MCF 10A (cell line): ENCODE measurements around the gene TBC1D22B. TPM values are rescaled to one million over a fixed set of nuclear protein-coding genes. Genes with fewer than 3 reads are reported as not detected.

Experiments
- BruUV-seq: library from RNA; stranded (reverse); fragments of 400-500 nt; replicated peaks from 2 replicates; lab custom pipeline; 2021; lab: Mats Ljungman, UMichigan
- CTCF ChIA-PET: fragments of 300-600 bp; sonication (Branson Sonifier 250); formaldehyde crosslinking; extraction: SDS; loops from one replicate; lab custom pipeline; 2021; ENCODE audit warnings: antibody characterized with exemption, inconsistent platforms; lab: Yijun Ruan, JAX
- POLR2A ChIA-PET: fragments of 300-600, 350-650 bp; sonication (Branson Sonifier 250); formaldehyde crosslinking; extraction: SDS; loops from one replicate; lab custom pipeline; 2020; ENCODE audit warnings: antibody characterized with exemption, inconsistent platforms; lab: Yijun Ruan, JAX
- DNase-seq: peaks from one replicate; pipeline ENCODE4 v3.0.0-alpha.2; 2018; ENCODE audit not compliant: unreplicated experiment
- H3K27ac Mint-ChIP-seq: one replicate; pipeline ENCODE4 v1.8.0; 2022; ENCODE audit warnings: mild to moderate bottlenecking, low read depth, mixed read lengths; ENCODE audit not compliant: unreplicated experiment
- H3K27me3 Mint-ChIP-seq: one replicate; pipeline ENCODE4 v1.8.0; 2022; ENCODE audit warnings: mixed read lengths; ENCODE audit not compliant: insufficient read depth, unreplicated experiment
- H3K36me3 Mint-ChIP-seq: one replicate; pipeline ENCODE4 v1.8.0; 2022; ENCODE audit warnings: mild to moderate bottlenecking, moderate library complexity, mixed read lengths; ENCODE audit not compliant: insufficient read depth, unreplicated experiment
- H3K4me1 Mint-ChIP-seq: one replicate; pipeline ENCODE4 v1.8.0; 2022; ENCODE audit warnings: mixed read lengths; ENCODE audit not compliant: insufficient read depth, unreplicated experiment
- H3K4me3 Mint-ChIP-seq: one replicate; pipeline ENCODE4 v1.8.0; 2022; ENCODE audit warnings: mild to moderate bottlenecking, moderate library complexity, mixed read lengths; ENCODE audit not compliant: unreplicated experiment
- H3K9me3 Mint-ChIP-seq: one replicate; pipeline ENCODE4 v1.8.0; 2022; ENCODE audit warnings: mixed read lengths; ENCODE audit not compliant: unreplicated experiment
- intact Hi-C: fragments of 100-400 bp; cut with micrococcal nuclease; formaldehyde crosslinking; loops from 2 replicates; pipeline ENCODE4 v1.14.1; 2022
- total RNA-seq: library from RNA; stranded (reverse); gene quantifications from 2 replicates; pipeline ENCODE4 v1.2.3, GENCODE V29; 2022
- TF ChIP-seq, protein P1 (sequence below): fragments of 200-600 bp; IDR thresholded peaks from one replicate; pipeline ENCODE4 v1.8.0; 2022; ENCODE audit warnings: antibody characterized with exemption, mild to moderate bottlenecking; ENCODE audit not compliant: unreplicated experiment

TBC1D22B gene
- total RNA-seq, 1 experiment from 2014 or later = 12.9 TPM

DNA sequence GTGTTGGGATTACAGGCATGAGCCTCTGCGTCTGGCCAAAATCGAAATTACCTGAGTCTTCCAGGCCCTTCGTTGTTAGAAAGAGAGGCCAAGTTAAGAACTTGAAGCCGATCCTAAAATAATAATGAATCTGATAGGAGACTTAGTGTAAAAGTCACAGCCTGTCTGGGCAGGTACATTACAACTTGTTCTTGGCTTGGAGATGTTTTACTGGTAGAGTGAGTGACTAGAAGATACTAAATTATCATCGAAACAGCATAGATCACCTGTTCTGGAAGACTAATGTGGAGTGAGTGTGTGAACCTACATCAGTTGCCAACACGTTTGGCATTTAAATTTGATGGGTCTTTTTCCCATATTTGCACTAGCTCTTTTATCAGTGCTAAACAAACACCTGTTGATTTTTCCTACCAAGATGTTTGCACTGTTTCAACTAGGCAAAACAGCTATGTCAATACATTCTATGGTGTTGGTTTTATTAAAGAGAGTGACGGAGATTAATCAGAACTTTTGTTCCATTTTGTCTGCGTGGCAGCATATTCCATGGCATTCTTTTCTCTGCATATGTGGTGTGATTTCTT lies 5.0 kb downstream of the TBC1D22B start:
- intact Hi-C loops = no loop called here
- Mint-ChIP-seq H3K4me3 (no peak overlapping the region), H3K36me3 (peaks cover 27% of the 10 kb centered on the region), H3K27ac (no peak overlapping the region), H3K27me3 (no peaks in the 10 kb centered on the region), H3K9me3 (no peaks in the 10 kb centered on the region), H3K4me1 (peaks cover 30% of the 10 kb centered on the region)
- DNase-seq = no peak
- no TSS peak for BruUV-seq
- ChIA-PET POLR2A (interaction anchor here (0.9 kb wide), 1 partner anchor 35 kb away, joined by 3 read pairs; no protein-coding TSS in a partner anchor), CTCF (no interaction called here)
- TF ChIP-seq, protein P1, sequence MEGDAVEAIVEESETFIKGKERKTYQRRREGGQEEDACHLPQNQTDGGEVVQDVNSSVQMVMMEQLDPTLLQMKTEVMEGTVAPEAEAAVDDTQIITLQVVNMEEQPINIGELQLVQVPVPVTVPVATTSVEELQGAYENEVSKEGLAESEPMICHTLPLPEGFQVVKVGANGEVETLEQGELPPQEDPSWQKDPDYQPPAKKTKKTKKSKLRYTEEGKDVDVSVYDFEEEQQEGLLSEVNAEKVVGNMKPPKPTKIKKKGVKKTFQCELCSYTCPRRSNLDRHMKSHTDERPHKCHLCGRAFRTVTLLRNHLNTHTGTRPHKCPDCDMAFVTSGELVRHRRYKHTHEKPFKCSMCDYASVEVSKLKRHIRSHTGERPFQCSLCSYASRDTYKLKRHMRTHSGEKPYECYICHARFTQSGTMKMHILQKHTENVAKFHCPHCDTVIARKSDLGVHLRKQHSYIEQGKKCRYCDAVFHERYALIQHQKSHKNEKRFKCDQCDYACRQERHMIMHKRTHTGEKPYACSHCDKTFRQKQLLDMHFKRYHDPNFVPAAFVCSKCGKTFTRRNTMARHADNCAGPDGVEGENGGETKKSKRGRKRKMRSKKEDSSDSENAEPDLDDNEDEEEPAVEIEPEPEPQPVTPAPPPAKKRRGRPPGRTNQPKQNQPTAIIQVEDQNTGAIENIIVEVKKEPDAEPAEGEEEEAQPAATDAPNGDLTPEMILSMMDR = no peak

DNA sequence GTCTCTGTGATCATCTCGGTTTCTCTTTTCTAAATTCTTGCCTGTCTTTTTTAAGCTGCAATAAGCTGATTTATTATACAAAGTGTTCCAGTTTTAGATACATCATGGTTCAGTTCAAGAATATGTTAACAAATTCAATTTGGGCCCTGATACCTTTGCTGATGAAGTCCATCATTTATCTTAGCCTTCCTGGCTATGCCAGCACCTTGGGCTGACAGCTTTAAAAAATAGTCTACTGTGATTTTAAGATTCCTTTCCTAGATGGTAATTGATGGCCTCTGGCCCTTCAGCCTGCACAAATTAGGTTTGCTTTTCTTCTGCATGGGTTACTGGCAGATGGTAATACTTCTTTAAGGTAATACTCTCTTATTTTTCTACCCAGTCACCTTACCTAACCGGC lies 7.4 kb downstream of the TBC1D22B start:
- ChIA-PET POLR2A (interaction anchor here (0.5 to 1.5 kb wide), 4 partner anchors 15 to 834 kb away, joined by 3 to 4 read pairs (median 3); no protein-coding TSS in a partner anchor), CTCF (interaction anchor here (0.6 to 1.3 kb wide), 2 partner anchors 49 to 676 kb away, joined by 4 to 5 read pairs; no protein-coding TSS in a partner anchor)
- Mint-ChIP-seq H3K36me3 (peaks cover 37% of the 10 kb centered on the region), H3K4me3 (no peak overlapping the region), H3K27ac (no peak overlapping the region), H3K27me3 (no peaks in the 10 kb centered on the region), H3K4me1 (peaks cover 14% of the 10 kb centered on the region), H3K9me3 (no peaks in the 10 kb centered on the region)
- no TSS peak for BruUV-seq
- no peak for DNase-seq
- TF ChIP-seq, protein P1 = no peak
- intact Hi-C loops = no loop called here

DNA sequence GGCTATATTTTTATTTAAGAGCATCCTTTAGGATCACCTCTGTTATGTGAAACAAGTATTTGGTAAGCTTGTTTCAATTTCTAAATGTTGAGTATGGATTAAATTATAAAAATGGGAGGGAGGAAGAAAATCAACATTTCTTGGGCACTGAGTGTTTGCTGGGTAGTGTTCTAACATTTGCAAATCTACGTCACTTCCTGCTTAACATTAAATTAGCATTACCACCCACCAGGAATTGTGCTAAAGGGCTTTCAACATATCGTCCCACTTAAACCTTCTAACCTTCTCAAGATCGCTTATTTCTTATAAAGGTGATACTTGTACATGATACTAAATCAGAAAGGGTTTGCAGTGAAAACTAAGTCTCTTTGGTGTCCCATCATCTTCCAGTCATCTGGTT lies 8.3 kb downstream of the TBC1D22B start:
- ChIA-PET CTCF (no interaction called here), POLR2A (interaction anchor here (1.4 to 1.5 kb wide), 2 partner anchors 14 to 27 kb away, joined by 3 to 4 read pairs; no protein-coding TSS in a partner anchor)
- Mint-ChIP-seq H3K36me3 (peaks cover 38% of the 10 kb centered on the region), H3K4me1 (peaks cover 13% of the 10 kb centered on the region), H3K27me3 (no peaks in the 10 kb centered on the region), H3K9me3 (no peaks in the 10 kb centered on the region), H3K27ac (no peak overlapping the region), H3K4me3 (no peak overlapping the region)
- intact Hi-C loops = no loop called here
- TF ChIP-seq, protein P1 = no peak
- BruUV-seq = no TSS peak
- DNase-seq = no peak

DNA sequence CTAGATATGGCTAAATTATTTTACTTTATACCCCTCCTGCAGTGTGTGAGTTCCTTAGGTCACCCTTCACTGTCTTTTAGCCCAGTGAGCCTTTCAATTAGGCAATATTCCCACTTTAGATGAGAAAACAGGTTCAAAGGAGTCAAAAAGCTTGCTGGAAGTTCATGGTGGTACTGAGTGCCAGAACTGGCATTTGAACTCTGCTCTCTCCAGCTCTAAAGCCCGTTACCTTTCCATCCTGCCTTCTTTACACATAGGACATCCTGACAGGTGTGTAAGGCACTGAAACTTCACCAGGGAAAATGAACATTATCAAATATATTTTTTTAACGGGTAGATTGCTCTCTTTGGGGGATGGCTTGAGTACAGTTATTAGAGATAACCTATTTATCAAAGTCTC lies 11.5 kb downstream of the TBC1D22B start:
- H3K27ac Mint-ChIP-seq = no peak overlapping the region
- H3K36me3 Mint-ChIP-seq = peaks cover 26% of the 10 kb centered on the region
- no peaks in the 10 kb centered on the region for H3K9me3 Mint-ChIP-seq
- H3K27me3 Mint-ChIP-seq = no peaks in the 10 kb centered on the region
- no peak overlapping the region for H3K4me3 Mint-ChIP-seq
- no peaks in the 10 kb centered on the region for H3K4me1 Mint-ChIP-seq
- POLR2A ChIA-PET = no interaction called here
- intact Hi-C loops = no loop called here
- DNase-seq = no peak
- CTCF ChIA-PET = no interaction called here
- TF ChIP-seq, protein P1 = no peak
- BruUV-seq = no TSS peak
